Epithelial cell of esophagus (primary cell): Measurements from ENCODE around the gene BYSL.

Source experiments
- DNase-seq: peaks from one replicate; pipeline ENCODE4 v3.0.0; 2010; ENCODE audit warnings: low read depth
- H3K4me3 ChIP-seq: 2 replicates; pipeline ENCODE4 v1.5.1; 2011; ENCODE audit warnings: mild to moderate bottlenecking, low read length, control low read depth
- TF ChIP-seq, protein P1 (sequence below): IDR thresholded peaks from 2 replicates; pipeline ENCODE4 v1.5.1; 2011; ENCODE audit warnings: low read depth, mild to moderate bottlenecking, low read length, control low read depth, inconsistent platforms; ENCODE audit not compliant: insufficient read depth; ENCODE audit errors: missing control alignments

BYSL gene

DNA sequence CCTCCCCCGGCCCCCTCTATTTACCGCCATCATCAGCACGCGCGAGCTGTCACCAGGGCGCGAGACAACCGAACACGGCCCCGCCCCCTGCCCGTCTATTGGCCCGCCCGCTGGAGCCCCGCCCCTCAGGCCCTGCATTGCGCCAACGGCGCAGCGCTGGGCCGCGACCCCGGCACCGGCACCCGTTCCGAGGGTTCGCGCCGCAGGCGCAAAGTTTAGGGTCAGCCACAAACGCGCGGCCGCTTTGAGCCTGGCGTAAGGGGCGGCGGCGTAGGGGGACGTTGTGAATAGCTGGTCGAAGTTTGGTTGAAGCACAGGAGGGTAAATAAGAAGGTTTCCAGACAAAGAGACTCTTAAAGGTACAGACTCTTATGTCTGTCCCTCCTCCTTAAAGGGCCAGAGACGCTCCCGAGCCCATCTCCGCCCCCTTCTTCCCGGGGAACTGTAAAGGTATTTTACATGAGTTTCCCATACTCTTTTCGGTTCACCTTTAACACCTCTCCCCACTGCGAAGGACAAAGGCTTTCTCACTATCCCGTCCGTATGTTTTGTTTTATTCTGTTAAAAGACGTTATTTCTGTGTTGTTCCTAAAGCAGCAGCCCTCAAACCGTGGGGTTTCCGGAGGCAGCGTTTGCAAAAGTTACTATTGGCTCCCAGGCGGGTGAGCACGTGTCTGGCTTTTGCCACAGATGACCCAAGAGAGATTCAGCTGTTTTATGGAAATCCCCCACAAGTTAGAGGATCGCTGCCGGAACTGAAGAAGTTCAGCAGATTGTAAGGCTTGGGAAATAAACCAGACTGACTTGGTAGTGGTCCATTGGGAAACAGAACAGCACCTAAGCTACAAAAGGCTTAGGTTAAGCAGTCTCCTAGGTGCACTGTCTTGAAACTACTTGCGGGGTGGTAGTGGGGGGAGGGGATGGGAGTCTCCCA, 25.7 kb upstream of the BYSL start, which contains the start of gene USP49:
Gene USP49, minus strand, starts transcription at position 76 of the 934 bp plus-strand sequence. CDS start 88,392 bp downstream, outside the sequence.
- H3K4me3 ChIP-seq = peak within 1 kb of the TSS; percentile 80
- peak; percentile 84 for DNase-seq
- TF ChIP-seq, protein P1, sequence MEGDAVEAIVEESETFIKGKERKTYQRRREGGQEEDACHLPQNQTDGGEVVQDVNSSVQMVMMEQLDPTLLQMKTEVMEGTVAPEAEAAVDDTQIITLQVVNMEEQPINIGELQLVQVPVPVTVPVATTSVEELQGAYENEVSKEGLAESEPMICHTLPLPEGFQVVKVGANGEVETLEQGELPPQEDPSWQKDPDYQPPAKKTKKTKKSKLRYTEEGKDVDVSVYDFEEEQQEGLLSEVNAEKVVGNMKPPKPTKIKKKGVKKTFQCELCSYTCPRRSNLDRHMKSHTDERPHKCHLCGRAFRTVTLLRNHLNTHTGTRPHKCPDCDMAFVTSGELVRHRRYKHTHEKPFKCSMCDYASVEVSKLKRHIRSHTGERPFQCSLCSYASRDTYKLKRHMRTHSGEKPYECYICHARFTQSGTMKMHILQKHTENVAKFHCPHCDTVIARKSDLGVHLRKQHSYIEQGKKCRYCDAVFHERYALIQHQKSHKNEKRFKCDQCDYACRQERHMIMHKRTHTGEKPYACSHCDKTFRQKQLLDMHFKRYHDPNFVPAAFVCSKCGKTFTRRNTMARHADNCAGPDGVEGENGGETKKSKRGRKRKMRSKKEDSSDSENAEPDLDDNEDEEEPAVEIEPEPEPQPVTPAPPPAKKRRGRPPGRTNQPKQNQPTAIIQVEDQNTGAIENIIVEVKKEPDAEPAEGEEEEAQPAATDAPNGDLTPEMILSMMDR = no peak

DNA sequence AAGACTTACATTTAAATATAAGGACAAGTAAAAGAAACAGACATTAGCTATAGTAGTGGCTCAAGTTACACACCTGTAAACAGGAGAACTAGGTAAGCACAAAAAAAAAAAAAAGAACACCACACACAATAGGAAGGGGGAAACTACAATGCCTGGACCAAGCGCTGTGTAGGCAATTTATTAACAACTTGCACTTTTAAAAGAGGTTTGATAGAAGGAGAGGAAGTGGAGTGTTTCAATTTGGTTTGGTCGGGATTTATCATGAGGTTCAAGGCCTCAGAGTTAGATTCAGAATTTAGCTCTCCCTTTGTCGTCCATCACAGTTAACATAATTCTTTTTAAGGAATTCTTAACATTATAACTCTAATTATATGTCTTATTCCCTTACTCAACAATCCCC, 25.0 kb upstream of the BYSL start:
- TF ChIP-seq, protein P1 = no peak
- DNase-seq = no peak
- H3K4me3 ChIP-seq = peak overlapping the region; percentile 80

DNA sequence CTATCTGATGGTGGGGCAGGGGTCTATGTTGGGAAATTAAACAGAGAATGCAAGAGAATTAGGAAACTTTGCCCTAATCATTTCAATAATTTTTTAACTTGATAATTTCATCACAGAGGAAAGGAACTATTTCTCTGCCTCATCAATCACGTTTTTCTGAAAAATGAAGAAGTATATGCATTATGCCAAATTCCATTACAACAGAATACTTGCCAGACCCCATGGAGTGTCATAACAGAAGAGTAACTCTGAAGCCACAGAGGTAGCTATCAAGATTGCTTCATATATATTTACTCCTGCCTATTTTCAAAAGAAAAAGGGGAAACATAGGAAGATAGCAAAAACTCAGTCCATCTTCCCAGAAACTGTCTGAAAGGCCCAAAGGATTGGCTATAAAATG, 20.4 kb upstream of the BYSL start:
- no peak overlapping the region for H3K4me3 ChIP-seq
- no peak for DNase-seq
- TF ChIP-seq, protein P1 = no peak

DNA sequence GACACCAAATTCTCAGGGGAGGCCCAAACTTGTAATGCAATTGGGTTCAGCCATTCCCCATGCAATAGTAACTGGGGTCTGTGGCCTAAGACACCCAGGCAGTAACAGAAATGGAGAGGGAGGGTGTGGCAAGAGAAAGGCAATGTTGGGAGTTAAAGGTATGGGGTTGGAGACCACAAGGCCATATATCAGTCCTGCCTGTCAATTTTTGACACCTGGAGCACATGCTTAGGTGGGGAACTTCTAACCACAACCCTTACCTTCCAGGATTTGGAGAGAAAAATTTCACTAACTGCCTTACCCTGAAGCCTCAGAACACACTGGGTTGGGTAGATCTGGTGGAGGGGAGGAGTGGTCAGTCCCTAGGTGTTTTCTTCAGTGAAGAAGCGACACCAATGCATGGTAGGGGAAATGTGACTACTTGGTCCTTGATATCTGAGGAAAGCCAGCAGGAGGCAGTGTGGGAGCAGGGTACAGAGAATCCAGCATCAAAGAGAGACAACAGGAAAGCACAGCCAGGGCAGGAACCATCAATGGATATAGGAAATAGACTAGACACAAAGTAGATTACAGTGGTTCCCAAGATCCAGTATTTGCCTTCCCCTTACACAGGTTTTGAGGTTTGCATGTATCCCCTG, 19.3 kb upstream of the BYSL start:
- TF ChIP-seq, protein P1 = peak; percentile 21
- no peak for DNase-seq
- H3K4me3 ChIP-seq = no peak overlapping the region

DNA sequence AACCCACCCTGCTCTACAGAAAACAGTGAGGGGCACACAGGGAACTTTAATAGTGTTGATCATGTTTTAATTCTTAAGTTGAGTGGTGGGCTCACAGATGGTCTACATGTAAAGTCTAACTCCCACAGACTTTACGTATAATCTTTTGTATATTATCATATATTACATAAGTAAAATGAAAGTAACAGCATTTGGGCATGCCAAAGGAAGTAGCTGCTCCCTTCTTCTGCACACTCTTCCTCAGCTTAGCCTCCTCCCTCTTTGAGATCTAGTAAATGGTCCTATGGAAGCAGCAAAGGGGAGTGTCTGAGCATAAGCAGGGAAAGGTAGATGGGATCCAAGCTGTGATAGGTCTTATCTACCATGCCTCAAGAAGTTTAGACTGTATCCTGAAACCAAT, 11.6 kb upstream of the BYSL start:
- no peak overlapping the region for H3K4me3 ChIP-seq
- no peak for DNase-seq
- TF ChIP-seq, protein P1 = no peak

DNA sequence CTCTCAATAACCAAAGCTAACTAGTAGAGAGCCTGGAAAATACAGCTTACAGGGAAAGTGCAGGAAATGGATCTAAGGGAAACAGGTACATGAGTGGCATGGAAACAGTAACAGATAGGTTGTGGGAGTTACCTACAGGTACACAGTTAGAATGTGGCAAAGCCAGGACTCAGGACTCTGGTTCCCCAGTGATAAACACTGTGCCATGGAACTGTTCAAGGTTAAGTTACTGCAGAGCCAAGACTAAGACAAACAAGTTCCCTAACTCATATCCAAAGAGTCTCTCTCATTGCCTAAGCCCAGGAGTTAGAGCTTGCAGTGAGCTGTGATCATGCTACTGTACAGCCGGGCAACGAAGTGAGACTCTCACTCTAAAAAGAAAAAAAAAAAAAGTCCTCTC, 7.0 kb upstream of the BYSL start:
- TF ChIP-seq, protein P1 = no peak
- no peak overlapping the region for H3K4me3 ChIP-seq
- DNase-seq = no peak
